HG02588 (cell line): ENCODE results near the gene NDST1.

Source experiments
- ATAC-seq: cut with Tn5 transposase; IDR thresholded peaks from one replicate; pipeline ENCODE4 v1.9.1; 2021; ENCODE audit warnings: mild to moderate bottlenecking, moderate library complexity; ENCODE audit not compliant: unreplicated experiment

NDST1 gene

DNA sequence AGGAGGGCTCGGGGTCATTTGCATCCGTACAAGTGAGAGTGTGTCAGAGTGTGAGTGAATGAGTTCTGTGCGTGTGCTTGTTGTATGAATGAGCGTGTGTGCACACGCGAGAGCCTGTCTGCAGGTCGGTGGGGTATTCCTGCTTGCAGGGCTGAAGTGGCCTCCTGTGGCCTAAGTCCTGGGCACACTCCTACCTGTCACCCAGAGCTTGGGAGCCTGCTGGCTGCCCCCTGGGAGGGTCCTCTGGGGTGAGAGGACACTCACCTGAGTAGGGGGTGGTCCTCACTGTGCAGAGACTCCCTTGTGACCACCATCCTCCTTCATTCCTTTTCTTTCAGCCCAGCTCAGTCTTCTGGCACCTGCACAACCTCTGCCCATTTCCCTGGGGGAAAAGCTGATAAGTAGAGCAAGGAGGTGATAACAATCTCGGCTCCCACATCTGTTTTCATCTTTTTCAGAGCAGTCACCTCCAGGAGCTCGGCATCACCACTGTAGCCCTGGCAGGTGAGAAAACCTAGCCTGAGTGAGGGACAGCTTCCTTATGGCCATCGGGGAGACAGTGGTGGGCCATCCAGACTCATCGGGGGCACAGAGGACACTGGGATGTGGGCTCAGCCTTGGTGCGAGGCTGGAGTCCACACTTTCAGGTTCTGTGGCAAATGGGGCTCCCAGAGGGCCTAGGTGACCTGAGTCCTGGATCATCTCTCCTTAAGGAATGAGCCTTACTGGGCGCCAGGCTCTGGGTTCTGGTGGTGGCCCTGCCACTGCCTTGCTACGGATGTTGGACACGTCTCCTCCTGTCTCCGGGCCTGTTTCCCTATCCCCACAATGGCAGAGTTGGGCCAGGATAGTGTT lies 93.8 kb downstream of the NDST1 start:
- no peak for ATAC-seq

- ATAC-seq, result no peak
Observed at GRCh38 chr5:150603052-150603451, 95.1 kb downstream of the NDST1 start.

- no peak for ATAC-seq
Observed at GRCh38 chr5:150603491-150603890, 95.6 kb downstream of the NDST1 start.

DNA sequence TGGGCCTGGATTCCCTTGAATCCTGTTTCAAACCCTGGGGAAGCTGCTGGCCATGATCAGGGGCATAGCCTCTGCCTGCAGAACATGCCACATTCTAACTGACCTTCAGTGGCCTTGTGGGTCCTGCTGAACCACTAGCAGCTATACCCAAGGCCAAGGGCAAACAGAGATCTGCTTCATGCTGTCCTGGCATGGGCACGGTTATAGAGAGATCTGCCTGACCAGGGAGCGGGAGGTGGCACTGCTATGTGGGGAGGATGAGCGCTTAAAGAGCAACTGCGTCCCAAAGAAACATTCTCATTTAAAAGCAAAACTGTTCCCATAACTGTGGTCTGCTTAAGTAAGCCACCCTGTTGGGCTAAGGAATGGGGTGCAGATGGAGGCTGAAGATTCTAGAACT lies 96.1 kb downstream of the NDST1 start:
- no peak for ATAC-seq

- ATAC-seq, result no peak
Observed at GRCh38 chr5:150604894-150605440, 97.0 kb downstream of the NDST1 start.

DNA sequence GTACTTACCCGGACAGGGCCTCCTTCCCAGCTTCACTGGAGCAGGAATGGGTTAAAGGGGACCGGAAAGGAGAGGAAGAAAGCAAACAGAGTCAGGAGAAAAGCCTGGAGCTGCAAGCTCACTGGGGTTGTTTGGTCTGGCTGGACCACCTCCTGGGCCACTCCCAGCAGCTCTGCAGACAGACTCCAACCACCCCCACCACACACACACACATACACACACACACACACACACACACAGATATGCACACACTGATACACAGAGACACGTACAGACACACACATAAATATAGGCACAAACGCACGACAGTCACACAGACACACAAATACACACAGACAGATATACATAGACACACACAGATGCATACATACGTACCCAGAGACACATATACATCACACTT lies 97.6 kb downstream of the NDST1 start:
- no peak for ATAC-seq

DNA sequence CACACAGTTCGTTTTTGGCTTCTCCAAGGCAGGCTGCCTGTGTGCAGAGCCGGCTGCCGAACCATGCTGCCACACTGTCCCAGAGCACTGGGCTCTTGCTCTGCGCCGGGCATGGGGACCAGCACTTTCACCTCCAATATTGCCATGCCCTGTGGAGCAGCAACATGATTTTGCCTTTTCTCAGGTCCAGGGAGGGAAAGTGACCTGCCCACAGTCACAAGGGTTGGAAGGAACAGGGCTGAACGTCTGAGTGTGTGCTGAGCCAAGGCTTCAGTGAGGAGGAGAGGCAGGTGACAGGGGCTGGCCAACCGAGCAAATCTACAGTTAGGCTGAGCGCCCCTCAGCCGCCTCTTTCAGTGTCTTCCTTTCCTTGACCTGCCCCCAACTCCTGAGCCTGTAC lies 98.5 kb downstream of the NDST1 start:
- no peak for ATAC-seq

- ATAC-seq, result no peak
Observed at GRCh38 chr5:150607105-150607504, 99.2 kb downstream of the NDST1 start.
